ENCODE results near the gene ZNF22.

DNA sequence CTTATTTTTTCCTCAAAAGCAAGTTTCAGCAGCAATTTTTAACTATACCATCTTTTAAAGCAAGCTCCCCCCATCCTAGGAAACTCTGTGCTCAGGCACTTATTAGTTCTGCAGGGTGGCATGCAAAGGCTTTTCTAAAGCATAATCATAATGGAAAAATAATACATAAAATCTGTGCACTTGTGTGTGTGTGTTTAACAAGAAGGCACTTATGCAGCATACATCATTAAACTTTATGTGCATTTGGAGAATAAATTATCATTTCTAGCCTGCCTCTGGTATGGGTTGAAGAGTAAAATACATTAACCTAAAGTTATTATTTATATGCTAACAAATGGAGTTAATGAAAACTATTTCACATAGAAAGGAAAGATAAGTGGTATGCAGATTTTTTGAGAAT lies 46.7 kb upstream of the ZNF22 start:
- TF ChIP-seq, protein P1, sequence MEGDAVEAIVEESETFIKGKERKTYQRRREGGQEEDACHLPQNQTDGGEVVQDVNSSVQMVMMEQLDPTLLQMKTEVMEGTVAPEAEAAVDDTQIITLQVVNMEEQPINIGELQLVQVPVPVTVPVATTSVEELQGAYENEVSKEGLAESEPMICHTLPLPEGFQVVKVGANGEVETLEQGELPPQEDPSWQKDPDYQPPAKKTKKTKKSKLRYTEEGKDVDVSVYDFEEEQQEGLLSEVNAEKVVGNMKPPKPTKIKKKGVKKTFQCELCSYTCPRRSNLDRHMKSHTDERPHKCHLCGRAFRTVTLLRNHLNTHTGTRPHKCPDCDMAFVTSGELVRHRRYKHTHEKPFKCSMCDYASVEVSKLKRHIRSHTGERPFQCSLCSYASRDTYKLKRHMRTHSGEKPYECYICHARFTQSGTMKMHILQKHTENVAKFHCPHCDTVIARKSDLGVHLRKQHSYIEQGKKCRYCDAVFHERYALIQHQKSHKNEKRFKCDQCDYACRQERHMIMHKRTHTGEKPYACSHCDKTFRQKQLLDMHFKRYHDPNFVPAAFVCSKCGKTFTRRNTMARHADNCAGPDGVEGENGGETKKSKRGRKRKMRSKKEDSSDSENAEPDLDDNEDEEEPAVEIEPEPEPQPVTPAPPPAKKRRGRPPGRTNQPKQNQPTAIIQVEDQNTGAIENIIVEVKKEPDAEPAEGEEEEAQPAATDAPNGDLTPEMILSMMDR (IDR thresholded peaks at IDR 0.05) = no peak
- no peak for TF ChIP-seq EP300 (IDR thresholded peaks at IDR 0.05)
- TF ChIP-seq POLR2A (IDR thresholded peaks at IDR 0.05) = no peak
